ENCODE results near the gene SEC16A.

- TF ChIP-seq CTCF (IDR thresholded peaks at IDR 0.05; ENCODE audit: low read length) (no peak), EZH2 (optimal IDR thresholded peaks at IDR 0.05; ENCODE audit: low read depth, low read length) (no peak), EZH2phosphoT487 (IDR thresholded peaks at IDR 0.05; ENCODE audit: low read length) (no peak)
These were observed 64.4 kb downstream of the SEC16A start for GRCh38 chr9:136418182-136419091.
